ENCODE results near the gene PEPD.

Gene PEPD

GRCh38 chr19:33343859-33344572, 177.6 kb downstream of the PEPD start:
- TF ChIP-seq SIN3A (IDR thresholded peaks at IDR 0.05; ENCODE audit: borderline replicate concordance, insufficient read depth, low read length) (no peak), REST (IDR thresholded peaks at IDR 0.05; ENCODE audit: insufficient read depth in 1 of 2, low read depth in 2 of 2, low read length in 2 of 2) (no peak), FOXP2 (optimal IDR thresholded peaks at IDR 0.05; ENCODE audit: borderline replicate concordance, extremely low read depth, extremely low read length, insufficient read depth) (no peak), POLR2AphosphoS5 (IDR thresholded peaks at IDR 0.05; ENCODE audit: low read depth, low read length) (no peak), TAF1 (IDR thresholded peaks at IDR 0.05; ENCODE audit: borderline replicate concordance, insufficient read depth, low read length) (no peak)

GRCh38 chr19:33343301-33343700, 178.3 kb downstream of the PEPD start:
- TF ChIP-seq POLR2AphosphoS5 (IDR thresholded peaks at IDR 0.05; ENCODE audit: low read depth, low read length) (no peak), FOXP2 (optimal IDR thresholded peaks at IDR 0.05; ENCODE audit: borderline replicate concordance, extremely low read depth, extremely low read length, insufficient read depth) (no peak), TAF1 (IDR thresholded peaks at IDR 0.05; ENCODE audit: borderline replicate concordance, insufficient read depth, low read length) (no peak), SIN3A (IDR thresholded peaks at IDR 0.05; ENCODE audit: borderline replicate concordance, insufficient read depth, low read length) (no peak), REST (IDR thresholded peaks at IDR 0.05; ENCODE audit: insufficient read depth in 1 of 2, low read depth in 2 of 2, low read length in 2 of 2) (no peak)

GRCh38 chr19:33340991-33341390, 180.6 kb downstream of the PEPD start:
- TF ChIP-seq FOXP2 (optimal IDR thresholded peaks at IDR 0.05; ENCODE audit: borderline replicate concordance, extremely low read depth, extremely low read length, insufficient read depth) = no peak
- TF ChIP-seq TAF1 (IDR thresholded peaks at IDR 0.05; ENCODE audit: borderline replicate concordance, insufficient read depth, low read length) = no peak
- TF ChIP-seq POLR2AphosphoS5 (IDR thresholded peaks at IDR 0.05; ENCODE audit: low read depth, low read length) = no peak
- TF ChIP-seq SIN3A (IDR thresholded peaks at IDR 0.05; ENCODE audit: borderline replicate concordance, insufficient read depth, low read length) = no peak
- TF ChIP-seq REST (IDR thresholded peaks at IDR 0.05; ENCODE audit: insufficient read depth in 1 of 2, low read depth in 2 of 2, low read length in 2 of 2) = no peak

- TF ChIP-seq POLR2AphosphoS5 (IDR thresholded peaks at IDR 0.05; ENCODE audit: low read depth, low read length) (no peak), REST (IDR thresholded peaks at IDR 0.05; ENCODE audit: insufficient read depth in 1 of 2, low read depth in 2 of 2, low read length in 2 of 2) (no peak), FOXP2 (optimal IDR thresholded peaks at IDR 0.05; ENCODE audit: borderline replicate concordance, extremely low read depth, extremely low read length, insufficient read depth) (no peak), SIN3A (IDR thresholded peaks at IDR 0.05; ENCODE audit: borderline replicate concordance, insufficient read depth, low read length) (no peak), TAF1 (IDR thresholded peaks at IDR 0.05; ENCODE audit: borderline replicate concordance, insufficient read depth, low read length) (no peak)
These were observed 182.3 kb downstream of the PEPD start for GRCh38 chr19:33339016-33339984.

Data from PFSK-1 (cell line).